Suprapubic skin (tissue), 3 donors: ENCODE results near the gene GAGE12J.
"Not testable (repeated sequence)": the region's sequence is repeated elsewhere in the genome, so short reads cannot be mapped to it uniquely, and the experiment has no call there.

Experiments used
- EP300 ChIP-seq: sonication (generic); formaldehyde crosslinking; IDR thresholded peaks from one replicate; pipeline ENCODE4 v1.6.1; 2017; ENCODE audit warnings: antibody characterized with exemption
- POLR2A ChIP-seq, 2 donors: fragments of 450-650 bp; IDR thresholded peaks; one replicate each; pipeline ENCODE4 v1.6.1; 2017; ENCODE audit warnings: antibody characterized with exemption in 2 of 2, mild to moderate bottlenecking in 2 of 2, moderate library complexity in 2 of 2
- TF ChIP-seq, protein P1 (sequence below), 2 donors: fragments of 200-600 bp in 1 of 2; fragments of 450-650 bp in 1 of 2; sonication (generic) in 1 of 2; IDR thresholded peaks; one replicate each; pipeline ENCODE4 v1.5.1; 2016 to 2019; ENCODE audit warnings: antibody characterized with exemption in 2 of 2, mild to moderate bottlenecking in 1 of 2, moderate library complexity in 1 of 2

DNA sequence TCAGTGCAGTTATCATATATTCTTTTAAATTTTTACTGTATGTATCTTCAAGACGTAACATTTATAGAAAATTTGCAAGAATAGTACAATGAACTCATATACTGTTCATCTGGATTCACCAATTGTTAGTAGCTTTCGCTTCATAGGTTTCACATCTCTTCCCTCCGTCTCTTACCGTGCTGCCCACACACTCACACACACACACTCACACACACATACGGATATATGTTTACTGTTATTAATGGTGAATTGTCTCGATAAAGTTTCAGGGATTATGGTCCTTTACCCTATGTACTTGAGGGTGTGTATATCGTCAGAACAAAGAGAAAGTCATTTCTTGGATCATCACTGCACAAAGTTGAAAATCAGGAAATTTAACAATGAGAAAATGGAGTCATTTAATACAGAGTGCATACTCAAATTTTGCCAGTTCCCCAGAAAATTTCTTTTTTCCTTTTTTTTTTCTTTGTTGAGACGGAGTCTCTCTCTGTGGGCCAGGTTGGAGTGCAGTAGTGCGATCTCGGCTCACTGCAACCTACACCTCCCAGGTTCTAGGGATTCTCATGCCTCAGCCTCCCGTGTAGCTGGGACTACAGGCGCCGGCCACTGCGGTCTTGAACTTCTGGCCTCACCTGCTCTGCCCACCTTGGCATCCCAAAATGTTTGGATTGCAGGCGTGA, 22.8 kb downstream of the GAGE12J start:
- TF ChIP-seq, protein P1, sequence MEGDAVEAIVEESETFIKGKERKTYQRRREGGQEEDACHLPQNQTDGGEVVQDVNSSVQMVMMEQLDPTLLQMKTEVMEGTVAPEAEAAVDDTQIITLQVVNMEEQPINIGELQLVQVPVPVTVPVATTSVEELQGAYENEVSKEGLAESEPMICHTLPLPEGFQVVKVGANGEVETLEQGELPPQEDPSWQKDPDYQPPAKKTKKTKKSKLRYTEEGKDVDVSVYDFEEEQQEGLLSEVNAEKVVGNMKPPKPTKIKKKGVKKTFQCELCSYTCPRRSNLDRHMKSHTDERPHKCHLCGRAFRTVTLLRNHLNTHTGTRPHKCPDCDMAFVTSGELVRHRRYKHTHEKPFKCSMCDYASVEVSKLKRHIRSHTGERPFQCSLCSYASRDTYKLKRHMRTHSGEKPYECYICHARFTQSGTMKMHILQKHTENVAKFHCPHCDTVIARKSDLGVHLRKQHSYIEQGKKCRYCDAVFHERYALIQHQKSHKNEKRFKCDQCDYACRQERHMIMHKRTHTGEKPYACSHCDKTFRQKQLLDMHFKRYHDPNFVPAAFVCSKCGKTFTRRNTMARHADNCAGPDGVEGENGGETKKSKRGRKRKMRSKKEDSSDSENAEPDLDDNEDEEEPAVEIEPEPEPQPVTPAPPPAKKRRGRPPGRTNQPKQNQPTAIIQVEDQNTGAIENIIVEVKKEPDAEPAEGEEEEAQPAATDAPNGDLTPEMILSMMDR (IDR thresholded peaks at IDR 0.05): not testable (repeated sequence)
- not testable (repeated sequence) for TF ChIP-seq POLR2A (IDR thresholded peaks at IDR 0.05); EP300
